OCI-LY7 (cell line): ENCODE data around the gene CYP2C18. TPM values are rescaled to one million over a fixed set of nuclear protein-coding genes. Genes with fewer than 3 reads are reported as not detected.
"Not testable (repeated sequence)": the region's sequence is repeated elsewhere in the genome, so short reads cannot be mapped to it uniquely, and the experiment has no call there.

Experiments
- BruUV-seq: library from RNA; stranded (reverse); fragments of 400-500 nt; replicated peaks from 2 replicates; lab custom pipeline; 2021; lab: Mats Ljungman, UMichigan
- CTCF ChIA-PET: fragments of 300-600 bp; sonication (Branson Sonifier 250); formaldehyde crosslinking; loops from one replicate; lab custom pipeline; 2022; ENCODE audit warnings: antibody characterized with exemption; ENCODE audit not compliant: unreplicated experiment; lab: Charles Lee
- POLR2A ChIA-PET: fragments of 300-600 bp; sonication (Branson Sonifier 250); formaldehyde crosslinking; loops from one replicate; lab custom pipeline; 2022; ENCODE audit warnings: antibody characterized with exemption; lab: Charles Lee
- DNase-seq: peaks from one replicate; pipeline ENCODE4 v3.0.0-alpha.2; 2015; ENCODE audit warnings: low spot score
- H2AFZ ChIP-seq: fragments of 200-600 bp; sonication (generic), shearing (Covaris generic); 2 replicates; pipeline ENCODE4 v1.6.1; 2014; ENCODE audit warnings: mild to moderate bottlenecking, antibody characterized with exemption, low read length, moderate library complexity
- H3K27ac ChIP-seq: fragments of 200-600 bp; sonication (generic); 2 replicates; pipeline ENCODE4 v1.5.1; 2014; ENCODE audit warnings: mixed run types, low read depth, mild to moderate bottlenecking, moderate library complexity, low read length, inconsistent platforms; ENCODE audit not compliant: poor library complexity, severe bottlenecking
- H3K36me3 ChIP-seq: fragments of 200-600 bp; sonication (generic); 2 replicates; pipeline ENCODE4 v1.6.1; 2014; ENCODE audit warnings: mild to moderate bottlenecking, antibody characterized with exemption, low read length, moderate library complexity, mixed read lengths; ENCODE audit not compliant: insufficient read depth
- H3K4me1 ChIP-seq: fragments of 200-600 bp; sonication (generic); 2 replicates; pipeline ENCODE4 v1.5.1; 2014; ENCODE audit warnings: mild to moderate bottlenecking, low read length; ENCODE audit not compliant: insufficient read depth, poor library complexity, severe bottlenecking
- H3K4me2 ChIP-seq: fragments of 200-600 bp; sonication (generic); 2 replicates; pipeline ENCODE4 v1.6.1; 2014; ENCODE audit warnings: mild to moderate bottlenecking, low read length
- H3K4me3 ChIP-seq: fragments of 200-600 bp; sonication (generic); 2 replicates; pipeline ENCODE4 v1.5.1; 2014; ENCODE audit warnings: mild to moderate bottlenecking, low read depth, low read length; ENCODE audit not compliant: poor library complexity, severe bottlenecking
- H3K79me2 ChIP-seq: fragments of 200-600 bp; sonication (generic); 2 replicates; pipeline ENCODE4 v1.6.1; 2016; ENCODE audit warnings: low read depth, mild to moderate bottlenecking, low read length, moderate library complexity, mixed read lengths; ENCODE audit not compliant: insufficient read depth
- H3K9me2 ChIP-seq: fragments of 200-600 bp; sonication (generic); 2 replicates; pipeline ENCODE4 v1.6.1; 2016; ENCODE audit warnings: mild to moderate bottlenecking, low read length, mixed read lengths; ENCODE audit not compliant: insufficient read depth
- H3K9me3 ChIP-seq: fragments of 200-600 bp; sonication (generic); 2 replicates; pipeline ENCODE4 v1.6.1; 2014; ENCODE audit warnings: mild to moderate bottlenecking, mixed run types, low read length, mixed read lengths
- H4K20me1 ChIP-seq: fragments of 200-600 bp; sonication (generic); 2 replicates; pipeline ENCODE4 v1.6.1; 2014; ENCODE audit warnings: mild to moderate bottlenecking, antibody characterized with exemption, low read length, moderate library complexity, mixed read lengths; ENCODE audit not compliant: insufficient read depth
- CTCF ChIP-seq: fragments of 200-600 bp; sonication (generic); conservative IDR thresholded peaks from 2 replicates; pipeline ENCODE4 v1.5.1; 2014; ENCODE audit warnings: mild to moderate bottlenecking, antibody characterized with exemption, low read length, moderate library complexity, mixed read lengths
- EZH2phosphoT487 ChIP-seq: fragments of 200-600 bp; sonication (generic); IDR thresholded peaks from 2 replicates; pipeline ENCODE4 v1.6.1; 2018; ENCODE audit warnings: low read depth, borderline replicate concordance, mild to moderate bottlenecking, mixed run types, antibody characterized with exemption, low read length, moderate library complexity, mixed read lengths
- intact Hi-C: fragments of 100-400 bp; cut with micrococcal nuclease; formaldehyde crosslinking; loops from one replicate; pipeline ENCODE4 v1.10.0; 2022; ENCODE audit not compliant: unreplicated experiment
- total RNA-seq, 2 experiments: library from RNA; depleted of rRNA in 1 of 2; stranded (reverse); fragments of >200 nt in 1 of 2; shearing (Covaris generic) in 1 of 2; gene quantifications; 2 replicates each; pipeline ENCODE4 v1.2.3, GENCODE V29; 2014 to 2022

Gene CYP2C18
- total RNA-seq, 2 experiments from 2014 or later = not detected

- Histone ChIP-seq H3K9me3 (no peaks in the 10 kb centered on the region), H3K4me3 (no peak overlapping the region), H4K20me1 (no peaks in the 10 kb centered on the region), H2AFZ (no peak overlapping the region), H3K4me1 (no peaks in the 10 kb centered on the region), H3K79me2 (no peaks in the 10 kb centered on the region), H3K4me2 (no peak overlapping the region), H3K36me3 (no peaks in the 10 kb centered on the region), H3K9me2 (no peaks in the 10 kb centered on the region), H3K27ac (no peak overlapping the region)
- no peak for DNase-seq
- TF ChIP-seq CTCF (no peak), EZH2phosphoT487 (no peak)
- no TSS peak for BruUV-seq
- intact Hi-C loops = no loop called here
- CTCF ChIA-PET = interaction anchor here (0.6 kb wide), 1 partner anchor 160 kb away, joined by 5 read pairs; no protein-coding TSS in a partner anchor
- POLR2A ChIA-PET = no interaction called here
Measured at GRCh38 chr10:94678475-94678874, 5.1 kb upstream of the CYP2C18 start.

- intact Hi-C loops = no loop called here
- no peaks in the 10 kb centered on the region for H4K20me1 ChIP-seq
- POLR2A ChIA-PET = interaction anchor here (1.5 kb wide), 1 partner anchor 24 kb away, joined by 4 read pairs; no protein-coding TSS in a partner anchor
- no peak overlapping the region for H3K4me3 ChIP-seq
- H3K27ac ChIP-seq = no peak overlapping the region
- H3K4me2 ChIP-seq = no peak overlapping the region
- no peaks in the 10 kb centered on the region for H3K36me3 ChIP-seq
- no TSS peak for BruUV-seq
- no peaks in the 10 kb centered on the region for H3K9me2 ChIP-seq
- no peaks in the 10 kb centered on the region for H3K79me2 ChIP-seq
- TF ChIP-seq CTCF (no peak), EZH2phosphoT487 (no peak)
- no peaks in the 10 kb centered on the region for H3K4me1 ChIP-seq
- H2AFZ ChIP-seq = no peak overlapping the region
- 0 out of 2 replicates have a peak, but pooled peaks cover 1% of the 10 kb centered on the region for H3K9me3 ChIP-seq
- CTCF ChIA-PET = no interaction called here
- no peak for DNase-seq
Measured at GRCh38 chr10:94680544-94680943, 3.0 kb upstream of the CYP2C18 start.

GRCh38 chr10:94682636-94683035, 893 bp upstream of the CYP2C18 start:
- CTCF ChIA-PET, H3K4me2 ChIP-seq, intact Hi-C loops, H4K20me1 ChIP-seq, BruUV-seq, H3K4me3 ChIP-seq, H3K4me1 ChIP-seq, POLR2A ChIA-PET, H3K79me2 ChIP-seq, H3K9me3 ChIP-seq, H3K9me2 ChIP-seq, H2AFZ ChIP-seq, DNase-seq, H3K27ac ChIP-seq, H3K36me3 ChIP-seq: not testable (repeated sequence)
